Stimulated activated CD4-positive, alpha-beta T cell treated with anti-CD3 and anti-CD28 coated beads, Interleukin-2, amount 100 ng/mL, for 24 hours (primary cell): ENCODE results near the gene BSPRY.

Source experiments
- DNase-seq, 2 donors: peaks; one replicate each; pipeline ENCODE4 v3.0.0-alpha.2; 2020

The BSPRY gene

GRCh38 chr9:113349445-113350094 is at the start of gene BSPRY:
Gene BSPRY (plus strand): TSS chr9:113349541. CDS start chr9:113349580, 39 bp downstream.
- DNase-seq = peak; percentile 24 to 40

DNA sequence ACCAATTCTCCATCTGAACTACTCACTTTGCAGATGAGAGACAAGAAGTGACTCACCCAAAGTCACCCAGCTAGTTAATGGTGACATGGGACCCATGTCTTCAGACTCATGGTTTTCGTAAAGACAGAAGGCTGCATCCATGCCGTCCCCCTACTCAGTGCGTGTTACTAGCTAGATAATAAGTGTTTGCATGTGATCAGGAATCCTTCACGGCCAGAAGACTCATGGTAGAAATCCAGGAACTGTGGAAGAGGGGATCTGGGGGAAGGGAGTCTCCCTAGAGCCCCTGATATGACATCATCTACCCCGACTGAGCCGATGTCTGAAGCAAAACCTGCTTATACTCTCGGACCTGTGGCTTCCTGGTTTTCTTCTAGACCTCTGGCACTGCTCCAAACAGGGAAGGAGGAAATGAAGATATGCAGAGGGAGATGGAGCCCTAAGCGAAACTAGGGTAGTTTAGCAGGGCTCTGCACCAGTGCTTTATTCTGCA is 49.5 kb upstream of the BSPRY start:
- DNase-seq = no peak

DNA sequence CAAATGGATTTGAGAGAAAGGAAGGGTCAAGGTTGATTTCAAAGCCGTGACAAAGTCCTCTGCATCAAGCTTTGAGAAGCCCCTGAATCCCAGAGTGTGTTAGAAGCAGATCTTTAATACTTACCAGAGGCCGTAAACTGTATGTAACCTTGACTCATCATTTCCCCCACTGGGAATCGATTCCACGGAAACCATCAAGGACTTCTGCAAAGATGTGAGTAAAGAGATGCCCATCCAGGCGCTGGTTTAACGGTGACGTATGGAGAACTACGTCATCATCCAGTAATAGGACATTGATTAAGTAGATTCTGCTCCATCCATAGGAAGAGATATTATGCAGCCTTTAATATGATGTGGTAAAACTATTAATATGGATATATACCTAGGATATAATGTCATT is 47.8 kb upstream of the BSPRY start:
- no peak for DNase-seq

DNA sequence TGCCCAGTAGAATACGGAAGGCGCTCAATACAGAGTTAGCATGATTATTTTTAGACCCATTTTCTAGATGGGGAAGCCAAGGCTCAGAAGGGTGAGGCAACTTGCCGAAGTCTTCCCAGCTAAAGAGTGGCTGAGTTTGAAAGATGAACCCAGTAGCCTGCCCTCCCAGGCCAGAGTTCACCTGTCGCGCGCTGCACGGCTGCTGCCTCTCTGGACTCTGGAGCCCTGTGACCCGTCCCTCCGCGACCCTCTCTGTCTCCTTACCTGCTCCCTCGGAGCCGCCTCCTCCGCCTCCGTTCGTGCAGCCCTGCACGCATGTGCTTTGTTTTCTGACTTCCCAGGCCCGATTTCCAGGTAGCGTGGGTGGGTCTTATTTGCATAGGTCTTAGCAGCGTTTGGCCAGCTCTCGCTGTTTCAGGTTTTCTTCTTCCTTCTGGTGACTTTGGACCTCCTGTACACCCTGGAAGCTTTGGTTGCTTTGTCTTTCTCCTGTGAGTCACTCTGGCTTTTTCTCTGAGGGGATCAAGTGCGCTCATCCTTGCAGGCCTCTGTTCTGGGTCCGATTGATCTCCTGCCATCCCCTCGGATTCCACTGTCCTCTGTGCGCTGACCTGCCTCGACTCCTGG is 46.4 kb upstream of the BSPRY start, which contains the start of gene RNF183:
Gene RNF183, minus strand, starts transcription at position 585 of the 627 bp plus-strand sequence. CDS start 5,192 bp downstream, outside the sequence.
- DNase-seq = no peak

DNA sequence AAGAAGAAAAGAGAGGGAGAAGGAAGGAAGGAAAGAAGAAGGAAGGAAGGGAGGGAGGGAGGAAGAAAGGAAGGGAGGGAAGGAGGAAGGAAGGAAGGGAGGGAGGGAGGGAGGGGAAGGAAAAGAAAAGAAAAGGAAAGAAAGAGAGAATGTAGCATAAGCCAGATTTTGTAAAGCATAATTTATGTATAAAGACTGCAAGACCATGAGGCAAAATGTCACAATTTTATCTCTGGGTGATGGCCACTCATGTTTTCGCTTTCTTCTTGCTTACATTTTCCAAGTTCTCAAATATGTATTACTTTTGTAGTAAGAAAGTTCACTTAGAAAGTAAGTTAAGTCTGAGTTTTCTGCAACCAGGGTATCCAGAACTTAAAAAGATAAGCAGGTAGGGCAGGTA is 42.8 kb upstream of the BSPRY start:
- no peak for DNase-seq

- no peak for DNase-seq
Observed at GRCh38 chr9:113307396-113307975, 41.9 kb upstream of the BSPRY start.

- DNase-seq = peak in 1 of 2 donors; percentile 7
Observed at GRCh38 chr9:113309204-113309813, 40.0 kb upstream of the BSPRY start.

DNA sequence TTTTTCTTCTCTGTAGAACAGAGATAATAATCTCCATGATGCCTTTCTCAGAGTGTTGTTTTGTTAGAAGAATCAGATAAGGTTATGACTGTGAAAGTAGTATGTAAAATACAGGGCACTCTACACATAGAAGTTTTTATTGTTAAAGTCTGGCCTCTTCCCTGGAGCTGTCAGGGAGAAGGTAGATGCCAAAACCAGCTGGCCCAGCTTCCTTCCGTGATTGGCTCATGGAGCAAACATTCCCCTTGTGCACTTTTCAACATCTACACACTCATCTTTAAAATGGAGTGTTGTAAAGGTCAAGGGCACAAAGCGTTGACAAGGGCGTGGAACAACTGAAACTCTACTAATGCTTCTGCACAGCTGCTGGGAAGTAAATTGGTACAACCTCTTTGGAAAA is 38.8 kb upstream of the BSPRY start:
- DNase-seq = no peak

DNA sequence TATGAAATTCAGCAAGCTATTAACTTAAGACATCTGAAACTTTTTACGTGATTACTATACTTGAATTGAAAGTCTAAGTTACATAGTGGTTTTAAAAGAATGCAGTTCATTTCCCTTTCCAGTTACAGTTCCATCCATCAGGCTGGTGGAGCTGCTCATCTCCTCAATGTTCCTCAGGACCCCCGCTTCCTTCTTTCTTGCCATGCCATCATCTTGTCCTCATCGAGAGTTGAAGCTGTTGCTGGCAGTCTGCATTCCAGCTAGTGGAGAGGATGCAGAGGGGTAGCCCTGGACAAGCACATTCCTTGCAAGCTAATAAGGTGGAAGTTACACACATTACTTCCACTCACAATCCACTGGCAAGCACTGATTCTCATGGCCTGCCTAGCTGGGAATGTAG is 37.4 kb upstream of the BSPRY start:
- DNase-seq = no peak

- no peak for DNase-seq
Observed at GRCh38 chr9:113313261-113313660, 36.1 kb upstream of the BSPRY start.

- DNase-seq = no peak
Observed at GRCh38 chr9:113315231-113315630, 34.1 kb upstream of the BSPRY start.

- DNase-seq = no peak
Observed at GRCh38 chr9:113316030-113316429, 33.3 kb upstream of the BSPRY start.

GRCh38 chr9:113317777-113318176 is 31.6 kb upstream of the BSPRY start:
- DNase-seq = no peak

DNA sequence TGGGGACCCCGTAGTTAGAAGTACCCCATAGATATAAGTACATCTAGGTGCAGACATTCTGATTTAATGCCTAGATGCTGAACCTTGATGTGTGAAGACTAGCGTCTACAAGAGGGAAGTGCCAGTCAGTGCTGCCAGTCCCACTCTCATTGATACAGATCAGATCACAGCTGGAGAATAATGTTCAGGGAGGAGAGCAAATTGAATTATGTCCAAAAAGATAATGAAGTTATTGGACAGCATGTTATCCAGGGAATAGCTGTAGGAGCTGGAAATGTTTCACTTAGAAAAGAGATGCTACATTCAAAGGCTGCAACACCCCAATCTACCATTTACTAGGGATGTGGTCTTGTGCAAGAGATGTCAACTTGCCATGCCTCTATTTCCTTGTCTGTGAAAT is 30.3 kb upstream of the BSPRY start:
- no peak for DNase-seq

- DNase-seq = no peak
Observed at GRCh38 chr9:113320051-113320450, 29.3 kb upstream of the BSPRY start.

- DNase-seq = no peak
Observed at GRCh38 chr9:113322671-113323070, 26.7 kb upstream of the BSPRY start.

GRCh38 chr9:113326230-113326629 is 23.1 kb upstream of the BSPRY start:
- no peak for DNase-seq

GRCh38 chr9:113328045-113328782 is 21.1 kb upstream of the BSPRY start:
- DNase-seq = no peak

DNA sequence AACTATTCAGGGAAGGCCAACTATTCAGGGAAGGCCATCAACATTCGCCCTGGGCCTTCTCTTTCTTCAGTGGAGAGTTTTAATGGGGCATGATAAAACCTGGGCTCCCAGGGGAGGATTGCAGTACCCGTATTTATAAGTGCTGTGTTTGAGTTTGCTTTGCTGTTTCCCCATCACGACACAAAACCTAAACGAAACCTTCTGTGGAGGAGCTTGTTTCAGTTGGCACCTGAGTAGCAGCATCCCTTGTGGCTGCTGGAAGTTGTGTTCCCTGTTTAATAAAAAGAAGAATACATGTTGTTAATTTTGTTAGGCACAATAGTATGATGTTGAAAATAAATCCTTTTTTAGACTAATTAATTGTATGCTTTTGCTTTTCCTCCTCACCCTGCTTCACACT is 17.6 kb upstream of the BSPRY start:
- DNase-seq = no peak

GRCh38 chr9:113337714-113338113 is 11.6 kb upstream of the BSPRY start:
- DNase-seq = no peak

DNA sequence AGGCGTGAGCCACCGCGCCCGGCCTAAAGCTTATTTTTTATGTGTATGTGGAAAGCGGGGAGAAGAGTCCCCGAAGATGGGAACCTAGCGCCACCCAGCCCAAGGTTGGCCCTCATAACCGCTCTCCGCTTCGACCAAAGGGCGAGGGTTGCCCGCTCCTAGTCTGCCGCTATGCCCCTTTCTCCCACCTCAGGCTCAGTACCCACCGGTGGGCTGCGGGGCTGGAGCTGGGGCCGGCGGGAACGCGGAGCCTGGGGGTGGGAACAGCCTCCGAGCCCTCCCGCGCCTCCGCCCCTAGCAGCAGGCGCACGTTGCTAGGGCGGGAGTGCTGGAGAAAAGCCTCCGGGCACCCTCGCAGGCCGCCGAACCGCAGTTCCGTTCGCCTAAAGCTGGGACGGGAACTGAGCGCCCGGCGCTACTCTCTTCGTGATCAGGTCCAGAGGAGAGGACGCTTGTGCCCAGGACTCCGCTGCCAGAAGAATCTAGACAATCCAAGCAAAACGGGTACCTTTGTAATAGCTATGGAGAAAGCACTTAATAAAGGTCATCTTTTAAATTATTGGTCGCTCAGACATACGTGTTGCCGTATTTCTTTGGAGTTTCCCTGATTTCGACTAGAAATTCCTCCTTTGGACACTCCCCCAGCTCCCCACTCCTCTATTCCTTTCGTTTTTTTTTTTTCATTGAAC is 9.2 kb upstream of the BSPRY start, which contains the start of gene WDR31:
Gene WDR31, minus strand, starts transcription at position 265 of the 689 bp plus-strand sequence. CDS start 8,253 bp downstream, outside the sequence.
- DNase-seq = peak; percentile 83 to 87
